GM21447 (cell line): Measurements from ENCODE around the gene ABCG1.

Experiments
- ATAC-seq: cut with Tn5 transposase; IDR thresholded peaks from one replicate; pipeline ENCODE4 v1.9.1; 2021; ENCODE audit not compliant: unreplicated experiment

ABCG1 gene

DNA sequence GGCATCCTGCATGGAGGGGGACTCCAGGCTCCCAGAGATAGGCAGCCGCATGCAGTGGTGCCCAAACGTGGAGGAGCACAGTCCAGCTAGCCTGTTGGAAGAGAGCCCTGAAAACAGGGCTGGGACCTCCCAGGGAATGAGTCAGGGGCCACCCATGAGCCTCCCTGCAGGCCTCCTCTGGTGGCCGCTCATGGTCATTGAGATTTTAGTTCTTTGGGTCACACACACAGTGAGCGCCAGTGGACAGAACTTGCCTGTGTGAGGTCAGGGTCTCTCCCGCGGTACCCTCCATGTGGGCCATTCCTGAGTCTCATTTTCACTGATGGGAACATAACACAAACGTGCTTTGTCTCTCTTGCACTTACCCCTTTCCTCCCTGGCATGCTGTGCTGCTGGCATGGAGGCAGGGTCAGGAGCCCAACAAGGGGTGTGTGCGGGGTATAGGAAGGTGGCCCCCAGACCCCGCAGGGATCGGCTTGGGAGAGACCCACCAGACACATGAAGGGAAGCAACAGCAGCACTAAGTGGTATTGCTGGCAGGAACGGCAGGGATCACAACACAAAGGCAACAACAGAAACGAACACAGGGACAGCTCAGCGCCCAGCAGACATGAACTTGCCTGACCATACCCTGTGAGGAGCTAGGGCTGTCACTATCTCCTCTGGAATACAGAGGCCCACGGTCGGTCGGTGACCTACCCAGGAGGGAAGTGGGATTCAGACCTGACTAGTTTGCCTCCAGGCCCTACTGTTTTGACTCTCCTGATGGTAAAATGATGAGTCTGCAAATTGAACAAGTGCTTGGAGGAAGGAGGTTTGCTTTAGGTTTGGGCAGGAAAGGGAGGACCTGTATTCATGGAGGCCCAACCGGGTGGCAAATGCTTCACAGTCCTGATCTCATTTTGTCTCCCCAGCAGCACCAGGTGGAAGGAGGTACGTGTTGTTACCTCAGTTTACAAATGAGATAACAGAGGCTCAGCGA, 31.8 kb downstream of the ABCG1 start:
- ATAC-seq: no peak

DNA sequence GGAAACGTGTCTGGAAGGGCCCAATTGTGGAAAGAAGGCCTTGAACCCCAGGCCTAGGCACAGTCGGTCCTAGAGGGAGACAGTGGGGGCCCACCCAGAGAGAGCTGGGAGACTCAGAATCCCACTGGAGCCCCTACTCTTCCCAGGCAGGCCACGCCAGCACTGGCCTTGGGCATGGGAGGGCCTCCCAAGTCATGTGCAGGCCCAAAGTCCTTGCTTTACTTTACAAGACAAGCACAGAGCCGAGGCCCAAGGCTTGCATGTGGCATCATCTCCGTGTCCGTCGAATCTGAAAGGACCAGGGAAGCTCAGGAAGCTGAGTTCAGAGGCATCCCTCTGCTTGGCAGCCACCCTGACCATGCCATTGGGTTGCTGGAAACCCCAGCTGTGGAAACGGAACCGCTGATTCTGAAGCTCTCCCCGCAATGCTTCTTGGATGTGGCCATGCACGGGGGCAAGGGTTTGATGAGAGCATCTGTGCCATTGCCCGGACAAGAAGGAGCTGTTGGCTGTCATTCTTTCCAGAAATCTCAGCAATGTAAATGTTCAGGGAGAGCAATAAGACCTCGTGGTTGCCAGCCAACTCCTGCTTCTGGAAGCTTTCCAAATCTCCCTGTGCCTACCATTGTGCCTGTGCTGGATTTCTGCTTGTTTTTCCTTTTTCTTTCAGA, 32.8 kb downstream of the ABCG1 start:
- no peak for ATAC-seq

DNA sequence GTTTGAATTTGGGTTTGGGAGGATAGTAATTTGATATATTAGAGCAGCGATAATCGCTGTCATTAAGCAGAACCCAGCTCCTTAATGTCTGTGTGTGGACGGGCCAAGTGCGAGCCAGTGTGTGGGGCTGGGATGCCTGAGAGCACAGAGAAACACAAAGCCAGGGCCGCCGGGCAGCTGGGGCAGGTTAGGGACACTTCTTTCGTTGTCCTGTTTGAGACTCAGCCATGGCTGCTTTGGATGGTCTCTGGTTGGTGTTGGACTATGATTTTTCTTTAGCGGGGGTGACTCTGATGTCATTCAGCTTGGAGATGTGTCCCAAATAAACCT, 33.4 kb downstream of the ABCG1 start:
- ATAC-seq: no peak

DNA sequence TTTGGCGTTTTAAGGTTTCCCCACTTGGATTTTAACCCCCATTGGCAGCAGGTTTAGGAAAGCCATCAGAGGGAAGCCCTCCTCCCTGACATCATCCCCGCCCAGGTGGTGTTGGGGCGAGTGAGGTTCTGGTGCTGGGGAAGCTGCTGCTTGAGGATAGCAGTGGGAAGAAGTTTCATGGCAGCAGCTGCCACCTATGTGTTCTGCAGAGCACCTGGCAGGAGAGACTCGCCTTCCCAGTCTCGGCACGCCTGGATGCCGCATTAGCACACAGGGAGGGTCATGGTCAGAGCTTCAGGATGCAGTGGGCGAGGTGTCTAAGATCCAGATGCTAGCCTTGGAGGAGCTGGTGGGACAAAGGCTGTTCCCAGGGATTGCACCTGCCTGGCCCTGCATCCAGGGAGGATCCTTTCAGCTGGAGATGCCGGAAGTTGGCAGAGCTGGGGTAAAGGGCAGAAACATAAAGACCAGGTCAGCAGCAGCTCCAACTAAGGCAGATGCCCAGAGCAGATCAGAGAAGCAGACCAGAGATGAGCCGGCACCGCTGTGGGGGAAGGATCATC, 33.9 kb downstream of the ABCG1 start:
- ATAC-seq: no peak

DNA sequence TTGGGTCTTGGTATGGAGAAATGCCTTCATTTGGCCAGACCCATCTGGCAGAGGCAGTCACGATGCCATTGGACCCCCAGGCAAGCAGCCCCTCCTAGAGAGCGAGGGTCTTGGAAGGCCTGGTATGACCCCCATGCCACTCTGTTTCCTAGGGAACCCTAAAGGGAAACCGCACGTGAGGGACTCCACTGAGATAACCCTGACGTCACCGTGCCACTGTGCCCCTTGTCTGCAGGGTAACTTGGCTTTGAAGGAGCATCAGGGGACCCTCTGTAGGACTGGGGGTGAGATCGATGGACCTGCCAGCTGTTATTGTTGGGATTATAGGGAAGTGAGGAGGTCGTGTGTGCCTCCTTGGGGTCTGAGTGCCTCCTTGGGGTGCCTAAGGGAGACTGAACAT, 34.5 kb downstream of the ABCG1 start:
- ATAC-seq: no peak

DNA sequence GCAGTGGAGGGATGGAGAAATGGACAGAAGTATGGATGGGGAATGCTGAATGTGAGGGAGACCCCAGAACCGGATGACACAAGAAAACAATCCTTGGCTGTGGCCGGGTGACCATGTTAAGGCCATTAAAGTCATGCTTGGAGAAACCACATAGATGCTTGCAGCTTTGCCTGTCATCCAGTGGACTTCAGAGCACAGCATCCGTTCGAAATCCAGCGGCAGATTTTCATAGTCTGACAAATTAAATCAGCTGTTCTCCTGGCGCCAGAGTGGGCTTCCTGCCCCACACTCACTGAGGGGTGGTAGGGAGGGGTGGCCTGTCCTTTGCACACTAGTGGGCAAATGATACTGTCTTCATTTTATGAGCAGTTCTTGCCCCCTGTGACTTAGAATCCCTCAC, 35.1 kb downstream of the ABCG1 start:
- ATAC-seq: no peak

DNA sequence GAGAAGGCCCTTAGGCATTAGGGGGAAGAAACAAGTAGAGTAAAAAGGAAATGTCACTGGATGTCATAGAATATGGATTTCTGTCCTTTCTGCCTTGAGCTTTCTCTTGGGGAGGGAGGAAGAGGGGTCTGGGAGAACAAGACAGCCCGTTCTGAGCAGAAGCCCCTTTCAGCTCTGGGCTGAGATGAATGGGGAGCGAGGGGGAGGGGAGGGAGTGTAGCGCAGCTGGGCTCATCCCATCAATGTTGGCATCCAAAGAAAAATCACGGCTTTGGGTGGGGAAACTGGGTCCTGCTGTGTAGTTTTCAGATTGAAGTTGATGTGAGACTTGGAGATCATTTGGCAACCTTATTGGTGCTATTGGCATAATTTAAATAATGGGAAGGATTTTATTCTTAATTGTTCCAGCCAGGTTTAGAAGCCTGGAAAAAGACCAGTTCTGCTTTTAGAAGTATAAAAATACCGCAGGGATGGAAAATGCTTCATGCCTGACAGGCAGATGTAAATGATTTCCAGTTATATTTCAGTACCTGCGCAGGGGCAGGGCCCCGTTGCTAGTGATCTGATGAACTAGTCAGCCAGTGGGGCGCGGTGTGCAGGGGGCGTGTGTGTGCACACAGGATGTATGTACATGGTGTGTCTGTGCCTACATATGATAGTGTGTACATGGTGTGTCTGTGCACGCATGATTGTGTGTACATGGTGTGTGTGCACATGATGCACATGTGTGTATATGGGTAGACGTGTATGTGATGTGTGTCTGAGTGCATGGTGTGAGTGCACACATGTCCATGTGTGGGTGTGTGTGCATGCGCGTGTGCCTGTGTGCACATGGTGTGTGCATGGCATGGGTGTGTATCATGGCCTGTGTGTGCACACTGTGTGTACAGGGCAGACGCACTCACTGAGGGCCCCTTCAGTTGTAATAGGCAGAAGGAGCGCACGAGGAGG, 36.0 kb downstream of the ABCG1 start:
- no peak for ATAC-seq

DNA sequence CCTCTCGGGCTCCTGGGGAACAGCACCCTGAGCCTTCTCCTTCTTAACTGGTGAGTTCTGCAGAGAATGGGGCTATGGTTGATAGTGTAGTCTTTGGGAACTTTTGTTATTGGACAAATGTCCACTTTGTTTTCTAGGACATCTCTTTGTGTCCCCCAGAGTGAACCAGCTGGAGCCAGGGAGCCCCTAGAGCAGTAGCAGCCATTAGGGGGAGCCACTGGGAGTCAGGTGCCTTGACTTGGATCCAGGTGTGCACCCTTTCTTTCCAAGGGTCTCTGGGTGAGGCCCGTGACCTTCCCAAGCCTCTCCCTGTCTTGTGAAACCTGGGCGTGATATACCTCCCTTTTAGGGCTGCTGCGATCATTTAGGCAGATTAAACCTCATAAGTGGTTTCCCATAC, 36.9 kb downstream of the ABCG1 start:
- ATAC-seq: no peak

DNA sequence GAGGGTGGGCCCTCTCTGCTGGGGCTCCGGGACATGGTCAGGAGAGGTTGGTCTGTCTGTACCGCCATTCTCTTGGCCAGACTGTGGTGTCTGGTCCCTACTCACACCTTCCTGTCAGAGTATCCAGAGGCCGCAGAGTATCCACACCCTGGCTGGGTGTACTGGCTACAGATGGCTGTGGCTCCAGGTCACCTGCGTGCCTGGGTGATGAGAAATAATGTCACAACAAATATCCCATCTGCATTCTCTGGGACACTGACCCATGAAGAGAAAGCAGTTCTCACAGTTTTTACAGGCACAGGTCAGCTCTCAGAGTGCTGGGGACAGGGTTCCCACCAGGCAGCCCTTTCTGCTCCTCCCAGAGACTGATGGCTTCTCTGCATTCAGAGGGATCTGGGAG, 37.4 kb downstream of the ABCG1 start:
- no peak for ATAC-seq

DNA sequence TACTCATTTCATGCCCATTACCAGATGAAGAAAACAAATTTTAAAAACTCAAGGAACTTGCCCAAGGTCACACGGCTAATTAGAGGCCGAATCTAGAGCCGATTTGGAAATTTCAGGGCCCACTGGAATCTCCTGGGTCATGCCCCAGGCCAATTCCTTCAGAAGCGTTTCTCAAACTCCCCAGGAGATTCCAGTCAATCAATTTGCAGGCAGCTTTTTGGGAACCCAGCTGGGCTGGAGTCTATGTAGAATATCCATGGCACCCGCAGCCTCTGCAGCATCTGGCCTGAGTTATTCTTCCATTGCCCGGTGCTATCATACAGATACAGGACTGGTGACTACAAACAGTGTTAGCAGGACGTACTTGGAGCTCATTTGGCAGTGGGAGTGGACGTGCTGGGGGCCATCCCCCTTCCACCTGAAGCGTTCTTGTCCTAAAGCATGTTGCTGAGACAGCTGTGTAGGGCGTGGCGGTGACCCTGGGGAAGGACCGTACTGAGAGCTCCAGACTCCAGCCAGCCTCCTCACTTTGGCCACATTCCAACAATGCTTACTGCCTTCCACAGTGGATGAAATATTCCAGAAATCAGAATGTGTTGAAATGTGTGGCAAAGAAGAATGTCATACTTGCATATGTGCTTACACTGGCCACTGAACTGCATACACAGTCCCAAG, 38.3 kb downstream of the ABCG1 start:
- no peak for ATAC-seq

DNA sequence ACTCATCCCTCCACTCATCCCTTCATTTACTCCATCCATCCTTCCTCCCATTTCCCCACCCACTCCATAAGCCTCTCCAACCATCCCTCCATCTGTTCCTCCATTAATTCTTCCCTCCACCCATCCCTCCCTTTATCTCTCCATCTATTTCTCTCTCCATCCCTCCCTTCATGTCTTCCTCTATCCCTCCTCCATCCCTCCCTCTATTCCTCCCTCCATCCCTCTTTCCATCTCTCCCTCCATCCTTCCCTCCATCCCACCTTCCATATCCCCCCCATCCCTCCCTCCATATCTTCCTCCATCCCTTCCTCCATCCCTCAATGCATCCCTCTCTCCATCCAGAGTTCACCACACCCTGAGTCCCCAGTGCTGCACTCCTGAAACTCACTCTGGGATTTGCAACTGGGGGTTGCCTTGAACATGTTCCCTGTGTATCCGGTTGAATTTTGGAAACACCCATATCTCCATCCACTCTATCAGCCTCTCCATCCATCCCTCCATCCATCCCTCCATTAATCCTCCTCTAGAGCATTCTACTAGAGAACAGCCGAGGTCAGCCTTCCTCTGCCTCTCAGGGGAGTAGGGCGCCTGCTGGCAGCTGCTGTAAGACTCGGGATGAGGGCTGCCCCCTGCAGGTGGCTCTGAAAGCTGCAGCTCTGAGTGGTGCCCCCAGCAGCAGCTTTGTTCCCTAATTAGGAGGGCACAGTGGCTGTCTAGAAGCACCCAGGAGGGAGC, 39.4 kb downstream of the ABCG1 start:
- ATAC-seq: no peak

DNA sequence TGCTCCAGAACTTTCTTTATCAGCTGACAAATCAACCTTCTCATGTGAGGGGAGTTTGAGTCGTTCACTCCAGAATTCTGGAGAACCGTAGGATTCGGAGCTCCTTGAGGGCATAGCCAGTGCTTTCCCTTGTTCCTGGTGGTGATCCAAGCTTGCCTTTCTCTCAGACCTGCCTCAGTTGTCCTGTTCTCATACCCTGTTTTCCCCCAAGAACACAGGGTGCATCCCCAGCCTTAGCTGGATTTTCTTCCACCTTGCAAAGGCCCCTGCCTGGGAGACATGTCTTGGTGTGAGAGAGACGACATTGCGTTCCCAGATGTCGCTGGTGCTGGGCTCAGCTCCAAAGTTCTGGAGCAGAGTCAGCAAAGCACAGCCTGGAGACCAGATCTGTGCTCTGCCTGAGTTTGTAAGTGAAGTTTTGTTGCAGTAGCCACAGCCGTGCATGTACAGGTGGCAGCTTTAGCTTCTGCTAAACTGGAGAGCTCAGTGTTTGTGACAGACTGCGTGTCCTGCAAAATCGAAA, 40.0 kb downstream of the ABCG1 start:
- ATAC-seq: no peak

DNA sequence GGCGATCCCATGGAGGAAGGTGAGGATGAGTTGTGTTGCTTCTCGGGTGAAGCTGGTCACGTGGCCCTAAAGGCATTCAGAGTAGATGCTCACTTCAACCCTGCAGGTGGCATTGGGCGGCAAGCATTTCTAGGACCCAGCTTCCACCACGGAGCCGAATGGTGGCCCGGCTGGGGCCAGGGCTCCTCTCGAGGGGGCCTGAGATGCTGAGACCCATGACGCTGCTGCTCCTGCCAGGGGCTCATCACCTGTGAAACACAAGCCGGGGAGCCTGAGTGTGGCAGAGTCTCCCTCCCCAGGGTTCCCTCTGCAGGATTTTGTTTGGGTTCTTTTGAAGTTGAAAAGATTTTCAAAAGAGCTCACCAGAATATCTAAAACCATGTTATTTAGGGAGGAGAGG, 41.2 kb downstream of the ABCG1 start:
- ATAC-seq: no peak

DNA sequence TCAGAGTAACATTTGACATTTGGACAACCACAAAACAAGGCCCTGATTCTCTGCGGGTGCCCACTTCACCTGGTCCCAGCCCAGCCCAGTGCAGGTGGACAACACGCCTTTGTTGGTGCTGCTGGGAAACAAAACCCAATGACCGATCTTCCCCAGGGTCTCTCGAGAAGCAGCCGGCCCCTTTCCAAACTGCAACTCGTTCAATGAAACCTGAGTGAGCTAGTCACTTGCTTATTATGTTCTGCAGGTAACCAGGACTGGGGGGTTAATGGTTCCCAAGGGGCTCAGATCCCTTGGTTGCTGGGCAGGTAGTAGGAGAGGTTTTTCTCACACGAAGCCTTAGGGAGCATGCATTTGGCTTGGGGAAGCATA, 42.9 kb downstream of the ABCG1 start:
- no peak for ATAC-seq

DNA sequence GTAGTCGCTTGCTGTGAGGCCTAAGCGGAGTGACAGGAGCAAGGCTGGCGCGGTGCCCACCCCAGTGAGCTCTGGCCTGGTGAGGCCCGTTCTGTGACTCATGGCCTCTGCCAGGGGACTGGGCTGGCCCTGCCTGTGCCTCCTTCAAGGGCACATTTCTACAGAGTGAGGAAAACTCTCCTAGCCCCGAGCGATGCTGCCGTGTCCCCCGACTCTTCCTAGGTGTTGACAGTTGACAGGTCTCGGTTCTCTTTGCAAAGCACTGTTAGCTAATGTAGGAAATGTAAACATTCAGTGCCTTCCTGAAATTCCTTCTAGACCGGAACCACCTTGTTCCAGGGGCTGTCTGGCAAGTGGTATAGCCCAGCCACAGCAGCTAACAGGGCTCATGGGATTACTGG, 43.9 kb downstream of the ABCG1 start:
- no peak for ATAC-seq

DNA sequence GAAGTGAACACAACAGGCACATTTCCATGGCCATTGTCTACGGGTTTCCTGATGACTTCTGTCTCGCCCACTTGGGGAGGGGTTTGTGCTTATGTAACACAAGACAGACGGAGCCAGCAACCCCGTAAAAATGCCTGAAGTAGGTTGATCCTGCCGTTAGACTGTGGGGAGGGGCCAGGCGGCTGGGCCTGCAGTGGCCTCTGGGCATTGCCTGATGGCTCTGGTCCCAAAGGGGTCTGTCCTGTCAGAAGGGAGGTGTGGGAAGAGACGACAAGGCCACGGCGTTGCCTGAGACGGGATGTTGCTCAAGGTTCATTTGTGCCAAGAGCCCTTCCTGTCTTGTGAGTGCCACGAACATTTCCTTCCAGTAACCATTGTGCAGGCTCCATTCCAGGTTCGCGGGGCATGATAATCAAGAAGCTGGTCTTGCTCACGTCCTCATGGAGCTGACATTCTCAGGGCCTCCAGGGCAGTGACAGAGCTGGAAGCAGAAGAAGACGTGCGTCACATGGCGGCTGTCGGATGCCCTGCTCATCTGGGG, 44.7 kb downstream of the ABCG1 start:
- ATAC-seq: no peak

DNA sequence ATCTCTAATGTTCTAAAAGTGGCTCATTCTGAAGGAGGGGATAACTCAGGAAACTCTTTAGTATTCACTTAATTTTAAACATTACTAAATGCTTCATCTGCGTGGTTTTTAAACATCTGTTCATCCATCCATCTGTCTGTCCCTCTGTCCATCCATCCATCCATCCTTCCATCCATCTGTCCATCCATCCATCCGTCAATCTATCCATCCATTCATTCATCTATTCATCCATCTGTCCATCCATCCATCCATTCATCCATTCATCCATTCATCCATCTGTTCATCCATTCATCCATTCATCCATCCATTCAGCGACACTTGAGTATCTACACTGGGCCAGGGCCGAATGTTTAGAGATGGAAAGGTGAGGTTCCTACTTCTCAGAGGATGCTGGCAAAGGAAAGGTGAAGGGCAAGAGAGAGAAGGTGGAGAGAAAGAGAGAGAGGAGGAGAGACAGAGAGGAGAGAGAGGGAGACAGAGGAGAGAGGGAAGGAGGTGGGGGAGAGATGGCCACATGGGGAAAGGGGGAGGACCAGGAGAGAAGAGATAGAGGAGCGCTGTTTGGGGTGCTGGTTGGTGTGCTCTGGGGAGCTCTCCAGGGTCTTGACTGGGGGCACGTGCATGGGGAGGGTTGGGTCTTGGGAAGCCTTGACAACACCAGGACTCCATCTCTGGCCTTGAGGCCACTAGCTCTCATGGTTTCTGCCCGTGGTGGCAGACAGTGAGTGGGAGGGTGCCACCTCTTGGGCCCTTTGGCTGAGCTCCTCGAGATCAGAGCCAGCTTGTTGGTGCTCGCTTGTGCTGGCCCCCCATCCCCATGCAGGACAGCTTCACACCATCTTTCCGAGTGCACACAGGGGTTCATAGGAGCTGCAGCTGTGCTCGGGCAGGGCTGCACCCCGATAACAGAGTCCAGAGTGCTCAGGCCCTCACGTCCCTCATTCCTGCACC, 45.6 kb downstream of the ABCG1 start:
- ATAC-seq: no peak

DNA sequence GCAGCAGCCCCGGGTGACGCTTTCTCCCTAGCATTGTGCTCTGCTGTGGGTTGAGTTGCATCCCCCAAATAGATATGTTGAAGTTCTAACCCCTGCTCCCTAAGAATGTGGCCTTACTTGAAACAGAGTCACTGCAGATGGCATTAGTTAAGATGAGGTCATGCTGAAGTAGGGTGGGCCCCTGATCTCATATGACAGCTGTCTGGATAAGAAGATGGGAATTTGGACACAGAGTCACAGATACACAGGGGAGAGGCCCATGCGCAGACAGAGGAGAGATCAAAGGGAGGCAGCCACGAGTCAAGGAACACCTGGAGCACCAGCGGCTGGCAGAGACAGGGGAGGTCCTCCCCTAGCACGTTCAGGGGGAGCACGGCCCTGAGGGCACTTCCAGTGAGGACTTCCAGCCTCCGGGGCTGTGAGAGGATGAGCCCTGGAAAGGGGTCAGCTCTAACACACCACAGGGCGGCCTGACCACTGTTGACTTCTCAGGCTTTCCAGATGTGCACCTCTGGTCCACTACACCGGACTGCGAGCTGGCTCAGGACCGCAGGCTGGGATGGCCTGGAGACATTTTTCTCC, 46.4 kb downstream of the ABCG1 start:
- no peak for ATAC-seq
